GM19193 (cell line): ENCODE data around the gene ARID3A.
A peak's percentile ranks its signal among the peaks of the same experiment; 100 is the strongest.

Experiments used
- POLR2A ChIP-seq: IDR thresholded peaks from 4 replicates; pipeline ENCODE4 v1.6.1; 2011; ENCODE audit not compliant: insufficient read depth, insufficient read length; ENCODE audit errors: extremely low read depth

Gene ARID3A

GRCh38 chr19:918481-919198 is 7.2 kb upstream of the ARID3A start:
- no peak for TF ChIP-seq POLR2A

GRCh38 chr19:919199-920050 is 6.4 kb upstream of the ARID3A start:
- no peak for TF ChIP-seq POLR2A

GRCh38 chr19:920051-920864 is 5.6 kb upstream of the ARID3A start:
- no peak for TF ChIP-seq POLR2A

- no peak for TF ChIP-seq POLR2A
These were observed 1.2 kb upstream of the ARID3A start for GRCh38 chr19:924553-925086.

GRCh38 chr19:925087-925525 is 729 bp upstream of the ARID3A start:
- peak; percentile 44 for TF ChIP-seq POLR2A

- TF ChIP-seq POLR2A, result no peak
These were observed 421 bp downstream of the ARID3A start for GRCh38 chr19:926323-926588.

- peak; percentile 50 for TF ChIP-seq POLR2A
These were observed 935 bp downstream of the ARID3A start for GRCh38 chr19:926589-927350.

GRCh38 chr19:927351-927779 is 1.5 kb downstream of the ARID3A start:
- no peak for TF ChIP-seq POLR2A

- TF ChIP-seq POLR2A, result peak; percentile 9
These were observed 2.1 kb downstream of the ARID3A start for GRCh38 chr19:927780-928401.

GRCh38 chr19:928471-929202 is 2.8 kb downstream of the ARID3A start:
- TF ChIP-seq POLR2A, result no peak

- TF ChIP-seq POLR2A, result no peak
These were observed 3.5 kb downstream of the ARID3A start for GRCh38 chr19:929203-929890.

GRCh38 chr19:929891-930258 is 4.0 kb downstream of the ARID3A start:
- TF ChIP-seq POLR2A, result no peak
